Measurements from ENCODE around the gene C4orf17.

- TF ChIP-seq CTCF (conservative IDR thresholded peaks at IDR 0.05 in 1 of 2, IDR thresholded peaks at IDR 0.05 in 1 of 2; ENCODE audit: extremely low read depth in 1 of 2, insufficient read depth in 1 of 2, low read depth in 1 of 2, low read length in 2 of 2) (no peak), EZH2 (IDR thresholded peaks at IDR 0.05; ENCODE audit: borderline replicate concordance, low read length) (no peak)
These were observed 4.0 kb upstream of the C4orf17 start for GRCh38 chr4:99506781-99507180.
